Esophagus muscularis mucosa (tissue), 4 donors: Measurements from ENCODE around the gene KIF26B. TPM values are rescaled to one million over a fixed set of nuclear protein-coding genes. Genes with fewer than 3 reads are reported as not detected.
"Not testable (repeated sequence)": the region's sequence is repeated elsewhere in the genome, so short reads cannot be mapped to it uniquely, and the experiment has no call there.

Experiments used
- DNase-seq: peaks from one replicate; pipeline ENCODE4 v3.0.0-alpha.2; 2017; ENCODE audit errors: extremely low spot score
- H3K27ac ChIP-seq, 4 donors: fragments of 200-600 bp; sonication (generic); replicated peaks in 1 of 4; 1 replicate in 3 of 4; 2 replicates in 1 of 4; pipeline ENCODE4 v1.5.1; 2016 to 2019; ENCODE audit warnings: mild to moderate bottlenecking in 1 of 4
- H3K27me3 ChIP-seq, 4 donors: fragments of 200-600 bp; sonication (generic); one replicate each; pipeline versions ENCODE4 v1.5.1 to v1.6.0; 2016 to 2019
- H3K36me3 ChIP-seq, 4 donors: fragments of 200-600 bp; sonication (generic); one replicate each; pipeline ENCODE4 v1.5.1; 2016 to 2019
- H3K4me1 ChIP-seq, 4 donors: fragments of 200-600 bp; sonication (generic); one replicate each; pipeline ENCODE4 v1.5.1; 2016 to 2019
- H3K4me3 ChIP-seq, 4 donors: fragments of 200-600 bp; sonication (generic); 1 replicate in 2 of 4; 2 replicates in 2 of 4; pipeline ENCODE4 v1.5.1; 2016 to 2019; ENCODE audit warnings: mild to moderate bottlenecking in 4 of 4, moderate library complexity in 1 of 4
- H3K9me3 ChIP-seq, 4 donors: fragments of 200-600 bp; sonication (generic); 1 replicate in 3 of 4; 2 replicates in 1 of 4; pipeline ENCODE4 v1.5.1; 2016 to 2019
- EP300 ChIP-seq: sonication (generic); formaldehyde crosslinking; IDR thresholded peaks from one replicate; pipeline ENCODE4 v1.6.1; 2017; ENCODE audit warnings: antibody characterized with exemption
- POLR2A ChIP-seq: fragments of 450-650 bp; IDR thresholded peaks from one replicate; pipeline ENCODE4 v1.6.1; 2017; ENCODE audit warnings: antibody characterized with exemption, moderate library complexity, mild to moderate bottlenecking, low read depth
- POLR2AphosphoS5 ChIP-seq, 2 donors: sonication (generic); formaldehyde crosslinking; IDR thresholded peaks; one replicate each; pipeline ENCODE4 v1.6.1; 2017; ENCODE audit warnings: antibody characterized with exemption in 2 of 2
- WGBS: methylation state at CpG from one replicate; pipeline ENCODE4 v1.1.5; 2018; 5-methylcytosine and 5-hydroxymethylcytosine counted together
- intact Hi-C: fragments of 100-400 bp; cut with DNase I; formaldehyde crosslinking; loops from one replicate; pipeline ENCODE4 v1.15.1; 2023
- total RNA-seq, 4 donors: library from RNA; depleted of rRNA; stranded (reverse); fragments of >200 nt; gene quantifications; one replicate each; pipeline versions ENCODE4 v1.1.0 to v1.2.1, GENCODE V29; 2016
- TF ChIP-seq, protein P1 (sequence below), 3 experiments: fragments of 200-600 bp in 2 of 3; fragments of 450-650 bp in 1 of 3; sonication (generic) in 2 of 3; IDR thresholded peaks; one replicate each; pipeline ENCODE4 v1.5.1; 2017 to 2019; ENCODE audit warnings: antibody characterized with exemption in 3 of 3, mild to moderate bottlenecking in 2 of 3, moderate library complexity in 1 of 3

Gene KIF26B
- total RNA-seq, 4 donors from 2014 or later = 0.13 to 3.7 (median 1.3) TPM

DNA sequence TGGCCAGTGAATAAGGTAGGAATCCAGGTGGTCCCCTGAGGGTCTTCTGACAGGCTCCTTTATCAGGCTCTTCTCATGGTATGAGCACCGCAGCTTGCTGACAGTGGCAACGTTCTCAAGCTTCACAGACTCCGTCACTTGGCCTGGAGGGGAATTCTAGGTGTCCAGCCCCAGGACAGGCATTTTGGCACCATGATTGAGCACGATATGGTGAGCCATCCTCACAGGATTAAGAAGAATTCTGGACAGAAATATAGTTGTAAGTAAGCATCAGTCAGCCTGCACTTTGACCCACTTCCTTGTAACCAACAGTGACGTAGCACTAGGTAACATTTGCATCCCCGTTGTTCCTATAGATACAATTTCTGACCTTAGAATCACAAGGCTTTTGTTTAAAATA lies 30.5 kb upstream of the KIF26B start:
- 100% methylated on average over 3 of the region's 6 CpGs for WGBS
- no peaks in the 10 kb centered on the region for H3K9me3 ChIP-seq
- DNase-seq = no peak
- peaks cover 0 to 1% (median 0%) of the 10 kb centered on the region in 4 donors for H3K4me1 ChIP-seq
- peaks cover 0 to 17% (median 6%) of the 10 kb centered on the region in 4 donors for H3K36me3 ChIP-seq
- H3K27ac ChIP-seq = no peak overlapping the region
- TF ChIP-seq POLR2A (no peak), EP300 (no peak), POLR2AphosphoS5 (IDR thresholded peaks at IDR 0.05) (no peak)
- TF ChIP-seq, protein P1, sequence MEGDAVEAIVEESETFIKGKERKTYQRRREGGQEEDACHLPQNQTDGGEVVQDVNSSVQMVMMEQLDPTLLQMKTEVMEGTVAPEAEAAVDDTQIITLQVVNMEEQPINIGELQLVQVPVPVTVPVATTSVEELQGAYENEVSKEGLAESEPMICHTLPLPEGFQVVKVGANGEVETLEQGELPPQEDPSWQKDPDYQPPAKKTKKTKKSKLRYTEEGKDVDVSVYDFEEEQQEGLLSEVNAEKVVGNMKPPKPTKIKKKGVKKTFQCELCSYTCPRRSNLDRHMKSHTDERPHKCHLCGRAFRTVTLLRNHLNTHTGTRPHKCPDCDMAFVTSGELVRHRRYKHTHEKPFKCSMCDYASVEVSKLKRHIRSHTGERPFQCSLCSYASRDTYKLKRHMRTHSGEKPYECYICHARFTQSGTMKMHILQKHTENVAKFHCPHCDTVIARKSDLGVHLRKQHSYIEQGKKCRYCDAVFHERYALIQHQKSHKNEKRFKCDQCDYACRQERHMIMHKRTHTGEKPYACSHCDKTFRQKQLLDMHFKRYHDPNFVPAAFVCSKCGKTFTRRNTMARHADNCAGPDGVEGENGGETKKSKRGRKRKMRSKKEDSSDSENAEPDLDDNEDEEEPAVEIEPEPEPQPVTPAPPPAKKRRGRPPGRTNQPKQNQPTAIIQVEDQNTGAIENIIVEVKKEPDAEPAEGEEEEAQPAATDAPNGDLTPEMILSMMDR (IDR thresholded peaks at IDR 0.05) = no peak
- H3K27me3 ChIP-seq = peaks cover 0 to 11% (median 0%) of the 10 kb centered on the region in 4 donors
- no peak overlapping the region for H3K4me3 ChIP-seq
- intact Hi-C loops = no loop called here

DNA sequence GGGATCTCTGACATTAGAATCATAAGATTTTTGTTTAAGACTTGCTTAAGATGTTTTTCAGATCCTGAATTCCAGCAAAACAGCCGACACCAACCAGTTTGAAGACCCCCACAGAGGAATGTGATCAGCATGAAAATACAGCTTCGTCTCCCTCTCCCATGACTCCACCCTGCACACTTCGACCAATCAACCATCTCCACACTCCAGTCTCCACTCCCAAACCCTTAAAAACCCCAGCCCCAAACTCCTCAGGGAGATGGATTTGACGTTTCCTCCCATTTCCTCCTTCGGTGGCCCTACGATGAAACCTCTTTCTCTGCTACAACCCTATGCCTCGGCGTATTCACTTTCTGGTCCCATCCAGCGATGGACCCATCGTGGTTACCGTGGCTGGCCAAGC lies 30.1 kb upstream of the KIF26B start:
- intact Hi-C loops = no loop called here
- no peak for TF ChIP-seq POLR2A
- TF ChIP-seq, protein P1 (IDR thresholded peaks at IDR 0.05) = no peak
- no peak for TF ChIP-seq POLR2AphosphoS5 (IDR thresholded peaks at IDR 0.05)
- no peak for TF ChIP-seq EP300
- Histone ChIP-seq H3K27ac (no peak overlapping the region), H3K36me3 (peaks cover 0 to 17% (median 6%) of the 10 kb centered on the region in 4 donors), H3K4me3 (no peak overlapping the region), H3K27me3 (peaks cover 0 to 15% (median 0%) of the 10 kb centered on the region in 4 donors), H3K4me1 (peaks cover 0 to 5% (median 0%) of the 10 kb centered on the region in 4 donors), H3K9me3 (no peaks in the 10 kb centered on the region)
- WGBS = 90% methylated on average over 11 of the region's 11 CpGs
- DNase-seq = no peak

DNA sequence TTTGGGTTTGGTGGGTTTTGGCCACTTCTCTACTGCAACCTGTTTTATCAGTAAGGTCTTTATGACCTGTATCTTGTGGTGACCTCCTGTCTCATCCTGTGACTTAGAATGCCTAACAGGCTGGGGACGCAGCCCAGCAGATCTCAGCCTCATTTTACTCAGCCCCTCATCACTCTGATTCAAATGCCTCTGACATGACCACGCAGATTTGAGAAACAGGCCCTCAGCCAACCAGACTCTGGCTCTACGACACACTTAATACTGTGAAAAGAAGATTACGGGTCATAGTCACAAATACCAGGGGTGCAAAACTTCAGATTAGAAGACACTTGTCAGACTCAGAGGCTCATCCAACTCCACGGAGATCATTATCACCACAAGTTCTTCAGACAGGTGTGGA lies 28.3 kb upstream of the KIF26B start:
- Histone ChIP-seq H3K4me3 (no peak overlapping the region), H3K36me3 (peaks cover 0 to 17% (median 6%) of the 10 kb centered on the region in 4 donors), H3K9me3 (no peaks in the 10 kb centered on the region), H3K4me1 (peaks cover 0 to 9% (median 0%) of the 10 kb centered on the region in 4 donors), H3K27me3 (peaks cover 0 to 31% (median 0%) of the 10 kb centered on the region in 4 donors), H3K27ac (no peak overlapping the region)
- TF ChIP-seq, protein P1 (IDR thresholded peaks at IDR 0.05) = no peak
- no peak for TF ChIP-seq POLR2A
- TF ChIP-seq POLR2AphosphoS5 (IDR thresholded peaks at IDR 0.05) = no peak
- no peak for TF ChIP-seq EP300
- WGBS = 72% methylated on average over 5 of the region's 5 CpGs
- intact Hi-C loops = no loop called here
- no peak for DNase-seq

DNA sequence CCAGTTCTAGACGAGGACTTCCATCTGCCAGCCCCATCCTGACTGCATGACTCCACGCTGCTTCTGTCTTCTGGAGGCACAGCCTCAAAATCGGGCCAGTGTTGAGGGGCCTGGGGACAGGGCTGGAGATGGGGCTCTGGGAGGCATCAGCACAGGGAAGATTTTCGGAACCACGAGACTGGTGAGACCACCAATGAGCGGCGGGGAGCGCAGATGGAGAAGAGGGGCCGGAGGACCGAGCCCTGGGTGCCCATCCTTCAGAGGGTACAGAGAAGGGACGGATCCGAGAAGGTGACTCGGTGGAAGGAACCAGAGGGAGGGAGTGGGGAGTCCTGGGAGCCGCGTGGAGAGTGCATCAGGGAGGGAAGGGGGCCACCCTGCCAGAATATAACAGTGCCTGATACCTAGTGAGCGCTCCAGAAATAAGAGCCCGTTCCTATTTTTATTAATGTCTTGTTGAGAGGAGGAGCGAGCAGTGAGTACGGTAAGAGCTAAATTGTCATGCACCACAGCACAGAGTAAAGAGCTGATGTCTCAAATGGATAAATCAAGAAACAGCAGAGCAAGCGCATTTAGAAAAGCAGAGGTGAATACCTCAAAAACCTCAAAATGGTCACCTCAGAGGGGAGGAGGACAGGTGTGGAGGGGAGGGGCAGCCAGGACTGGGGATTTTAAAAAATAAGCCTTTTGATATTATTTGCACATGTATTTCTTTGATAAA lies 26.2 kb upstream of the KIF26B start:
- Histone ChIP-seq H3K9me3 (no peaks in the 10 kb centered on the region), H3K27me3 (peaks cover 0 to 51% (median 0%) of the 10 kb centered on the region in 4 donors), H3K36me3 (peaks cover 0 to 13% (median 4%) of the 10 kb centered on the region in 4 donors), H3K4me3 (no peak overlapping the region), H3K27ac (no peak overlapping the region), H3K4me1 (peaks cover 0 to 9% (median 0%) of the 10 kb centered on the region in 4 donors)
- DNase-seq = no peak
- intact Hi-C loops = no loop called here
- TF ChIP-seq POLR2AphosphoS5 (IDR thresholded peaks at IDR 0.05) = no peak
- 82% methylated on average over 20 of the region's 20 CpGs for WGBS

DNA sequence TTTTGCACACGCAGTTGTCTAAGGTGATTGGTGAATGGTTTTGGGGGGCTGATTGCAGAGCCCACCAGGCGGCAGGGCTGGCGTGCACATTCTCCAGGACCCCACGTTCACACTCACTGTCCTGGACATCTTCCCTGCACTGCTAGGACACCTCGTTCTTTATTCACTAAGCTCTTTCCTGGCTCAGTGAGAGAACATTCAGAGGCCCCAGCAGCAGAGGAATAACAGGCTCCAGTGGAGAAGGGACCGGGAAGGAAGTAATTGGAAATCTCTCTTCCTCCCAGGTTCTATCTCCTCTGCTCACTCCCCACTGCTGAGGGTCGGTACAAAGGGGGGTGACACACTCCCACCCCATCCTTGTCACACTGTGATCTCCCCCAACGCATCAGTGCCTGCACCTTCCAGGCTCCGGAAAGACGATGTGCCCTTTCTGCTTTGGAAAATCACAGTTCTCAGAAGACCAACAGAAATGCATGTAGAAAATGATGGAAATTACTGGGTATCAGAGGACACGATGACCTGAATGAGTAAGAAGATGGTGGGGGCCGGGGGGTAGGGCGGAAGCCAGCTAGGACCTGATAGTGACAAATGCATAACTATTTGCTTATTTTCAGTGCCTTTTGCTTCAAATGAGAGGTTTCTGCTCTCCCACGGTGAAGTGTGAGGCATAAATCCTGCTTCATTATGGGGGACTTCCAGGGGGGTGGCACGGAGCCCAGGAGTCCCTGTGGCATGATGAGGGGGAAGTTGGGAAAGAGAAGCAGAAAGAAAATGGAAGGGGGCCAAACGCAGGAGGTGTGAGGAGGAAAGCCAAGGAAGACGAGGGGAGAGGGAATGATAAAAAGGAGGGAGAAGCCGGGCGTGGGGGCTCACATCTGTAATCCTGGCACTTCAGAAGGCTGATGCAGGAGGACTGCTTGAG lies 25.2 kb upstream of the KIF26B start:
- Histone ChIP-seq H3K4me3 (no peak overlapping the region), H3K27me3 (peaks cover 0 to 61% (median 0%) of the 10 kb centered on the region in 4 donors), H3K4me1 (peaks cover 0 to 9% (median 0%) of the 10 kb centered on the region in 4 donors), H3K9me3 (no peaks in the 10 kb centered on the region), H3K36me3 (peaks cover 0 to 8% (median 3%) of the 10 kb centered on the region in 4 donors), H3K27ac (no peak overlapping the region)
- WGBS = 53% methylated on average over 19 of the region's 19 CpGs
- intact Hi-C loops = no loop called here
- DNase-seq = no peak
- TF ChIP-seq POLR2AphosphoS5 (IDR thresholded peaks at IDR 0.05) (no peak), EP300 (no peak), POLR2A (no peak)
- TF ChIP-seq, protein P1 (IDR thresholded peaks at IDR 0.05) = no peak

DNA sequence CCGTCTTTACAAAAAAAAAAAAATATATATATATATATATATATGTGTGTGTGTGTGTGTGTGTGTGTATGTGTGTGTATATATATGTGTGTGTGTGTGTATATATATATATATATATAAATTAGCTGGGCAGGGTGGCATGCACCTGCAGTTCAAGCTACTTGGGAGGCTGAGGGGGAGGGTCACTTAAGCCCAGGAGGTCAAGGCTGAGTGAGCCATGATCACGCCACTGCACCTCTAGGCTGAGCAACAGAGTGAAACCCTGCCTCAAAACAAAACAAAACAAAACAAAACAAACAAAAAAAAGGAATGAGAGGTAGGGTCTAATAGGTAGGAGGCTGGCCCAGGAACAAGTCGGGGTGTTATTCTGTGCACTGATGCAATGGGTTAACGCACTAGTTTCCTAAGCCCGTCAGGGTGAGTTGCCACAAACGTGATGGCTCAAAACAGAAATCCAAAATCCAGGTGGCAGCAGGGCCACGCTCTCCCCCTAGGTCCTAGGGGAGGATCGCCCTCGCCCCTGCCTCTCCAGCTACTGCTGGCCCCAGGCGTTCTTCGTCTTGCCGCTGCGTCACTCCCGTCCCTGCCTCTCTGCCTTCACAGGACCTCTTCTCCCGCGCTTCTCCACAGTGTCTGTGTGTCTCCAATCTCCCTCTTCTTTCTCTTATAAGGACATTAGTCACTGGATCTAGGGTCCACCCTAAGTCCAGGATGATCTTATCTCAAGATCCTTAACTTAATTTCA lies 24.3 kb upstream of the KIF26B start:
- WGBS = 76% methylated on average over 16 of the region's 16 CpGs
- H3K9me3 ChIP-seq, H3K36me3 ChIP-seq, H3K4me1 ChIP-seq, intact Hi-C loops, DNase-seq, H3K27ac ChIP-seq, H3K4me3 ChIP-seq: not testable (repeated sequence)
- peaks cover 0 to 63% (median 0%) of the 10 kb centered on the region in 4 donors for H3K27me3 ChIP-seq
